Tibial nerve (tissue), 4 donors: ENCODE results near the gene GPHN. TPM values are rescaled to one million over a fixed set of nuclear protein-coding genes. Genes with fewer than 3 reads are reported as not detected.

Experiments used
- DNase-seq, 2 donors: peaks; one replicate each; pipeline ENCODE4 v3.0.0-alpha.2; 2019; ENCODE audit warnings: low spot score in 2 of 2
- H3K27ac ChIP-seq, 4 donors: fragments of 200-600 bp; sonication (generic) in 3 of 4; one replicate each; pipeline ENCODE4 v1.5.1; 2017 to 2019; ENCODE audit warnings: mild to moderate bottlenecking in 1 of 4
- H3K27me3 ChIP-seq, 2 donors: fragments of 200-600 bp; sonication (generic) in 1 of 2; one replicate each; pipeline versions ENCODE4 v1.5.1 to v1.6.0; 2017 to 2019
- H3K36me3 ChIP-seq, 3 donors: fragments of 200-600 bp; sonication (generic); one replicate each; pipeline ENCODE4 v1.5.1; 2018 to 2019
- H3K4me1 ChIP-seq, 4 donors: fragments of 200-600 bp; sonication (generic) in 3 of 4; one replicate each; pipeline ENCODE4 v1.5.1; 2017 to 2019
- H3K4me3 ChIP-seq, 4 donors: fragments of 200-600 bp; sonication (generic) in 3 of 4; one replicate each; pipeline ENCODE4 v1.5.1; 2017 to 2019; ENCODE audit warnings: mild to moderate bottlenecking in 1 of 4, moderate library complexity in 1 of 4
- H3K9me3 ChIP-seq, 4 donors: fragments of 200-600 bp; sonication (generic) in 3 of 4; one replicate each; pipeline ENCODE4 v1.5.1; 2017 to 2019
- EP300 ChIP-seq, 2 donors: sonication (generic); formaldehyde crosslinking; IDR thresholded peaks; one replicate each; pipeline ENCODE4 v1.6.1; 2017; ENCODE audit warnings: antibody characterized with exemption in 2 of 2, mild to moderate bottlenecking in 1 of 2
- POLR2A ChIP-seq, 2 donors: fragments of 450-650 bp; IDR thresholded peaks; one replicate each; pipeline ENCODE4 v1.6.1; 2017; ENCODE audit warnings: antibody characterized with exemption in 2 of 2, mild to moderate bottlenecking in 2 of 2, moderate library complexity in 2 of 2
- WGBS, 2 donors: methylation state at CpG; one replicate each; pipeline ENCODE4 v1.1.5; 2018; 5-methylcytosine and 5-hydroxymethylcytosine counted together
- total RNA-seq, 4 donors: library from RNA; depleted of rRNA; stranded (reverse); fragments of >200 nt; gene quantifications; one replicate each; pipeline ENCODE4 v1.1.0, GENCODE V29; 2016
- TF ChIP-seq, protein P1 (sequence below), 5 experiments: fragments of 200-600 bp in 3 of 5; fragments of 450-650 bp in 2 of 5; sonication (generic) in 3 of 5; IDR thresholded peaks; one replicate each; pipeline ENCODE4 v1.5.1; 2016 to 2019; ENCODE audit warnings: antibody characterized with exemption in 5 of 5, mild to moderate bottlenecking in 3 of 5, moderate library complexity in 2 of 5

The GPHN gene
- total RNA-seq, 4 donors from 2014 or later: 16.3 to 73.0 (median 36.8) TPM

DNA sequence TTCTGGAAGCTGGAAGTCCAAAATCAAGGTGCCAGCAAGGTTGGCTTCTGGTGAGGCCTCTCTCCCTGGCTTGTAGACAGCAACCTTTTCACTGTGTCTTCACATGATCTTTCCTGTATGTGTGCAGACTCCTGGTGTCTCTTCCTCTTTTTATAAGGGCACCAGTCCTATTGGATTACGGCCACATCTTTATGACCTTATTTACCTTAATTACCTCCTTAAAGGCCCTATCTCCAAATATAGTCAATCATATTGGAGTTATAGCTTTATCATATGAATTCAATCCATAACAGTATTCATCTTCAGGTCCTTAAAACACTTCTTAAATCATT lies 660.1 kb downstream of the GPHN start:
- 100% methylated on average over 1 of the region's 1 CpG for WGBS, 2 donors
- no peaks in the 10 kb centered on the region for H3K4me1 ChIP-seq
- peaks cover 0 to 6% (median 0%) of the 10 kb centered on the region in 4 donors for H3K9me3 ChIP-seq
- H3K27me3 ChIP-seq: no peaks in the 10 kb centered on the region
- H3K36me3 ChIP-seq: peaks cover 0 to 39% (median 0%) of the 10 kb centered on the region in 3 donors
- DNase-seq: no peak
- TF ChIP-seq, protein P1, sequence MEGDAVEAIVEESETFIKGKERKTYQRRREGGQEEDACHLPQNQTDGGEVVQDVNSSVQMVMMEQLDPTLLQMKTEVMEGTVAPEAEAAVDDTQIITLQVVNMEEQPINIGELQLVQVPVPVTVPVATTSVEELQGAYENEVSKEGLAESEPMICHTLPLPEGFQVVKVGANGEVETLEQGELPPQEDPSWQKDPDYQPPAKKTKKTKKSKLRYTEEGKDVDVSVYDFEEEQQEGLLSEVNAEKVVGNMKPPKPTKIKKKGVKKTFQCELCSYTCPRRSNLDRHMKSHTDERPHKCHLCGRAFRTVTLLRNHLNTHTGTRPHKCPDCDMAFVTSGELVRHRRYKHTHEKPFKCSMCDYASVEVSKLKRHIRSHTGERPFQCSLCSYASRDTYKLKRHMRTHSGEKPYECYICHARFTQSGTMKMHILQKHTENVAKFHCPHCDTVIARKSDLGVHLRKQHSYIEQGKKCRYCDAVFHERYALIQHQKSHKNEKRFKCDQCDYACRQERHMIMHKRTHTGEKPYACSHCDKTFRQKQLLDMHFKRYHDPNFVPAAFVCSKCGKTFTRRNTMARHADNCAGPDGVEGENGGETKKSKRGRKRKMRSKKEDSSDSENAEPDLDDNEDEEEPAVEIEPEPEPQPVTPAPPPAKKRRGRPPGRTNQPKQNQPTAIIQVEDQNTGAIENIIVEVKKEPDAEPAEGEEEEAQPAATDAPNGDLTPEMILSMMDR (IDR thresholded peaks at IDR 0.05): no peak
- TF ChIP-seq EP300 (IDR thresholded peaks at IDR 0.05) (no peak), POLR2A (IDR thresholded peaks at IDR 0.05) (no peak)
- H3K27ac ChIP-seq: no peak overlapping the region
- H3K4me3 ChIP-seq: no peak overlapping the region

DNA sequence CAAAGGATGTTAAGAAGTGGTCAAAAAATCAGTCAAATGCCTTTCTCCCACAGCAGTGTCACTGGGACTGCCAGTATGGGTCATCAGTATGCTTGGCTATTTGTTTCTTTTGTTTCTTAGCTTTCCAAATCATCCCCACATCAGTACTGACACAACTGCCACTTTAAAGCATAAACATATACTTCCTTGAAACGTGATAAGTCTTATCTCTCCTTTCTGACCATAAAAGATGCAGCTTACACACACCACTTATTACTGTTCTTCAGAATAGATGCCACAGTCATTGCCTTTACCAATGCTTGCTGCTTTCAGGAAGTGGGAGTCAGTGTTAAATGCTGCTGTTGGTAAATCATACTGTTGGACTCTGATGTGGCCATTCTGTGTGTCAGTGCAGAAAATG lies 662.7 kb downstream of the GPHN start:
- Histone ChIP-seq H3K36me3 (peaks cover 0 to 44% (median 0%) of the 10 kb centered on the region in 3 donors), H3K27me3 (no peaks in the 10 kb centered on the region), H3K4me3 (no peak overlapping the region), H3K9me3 (peaks cover 0 to 28% (median 6%) of the 10 kb centered on the region in 4 donors), H3K4me1 (no peaks in the 10 kb centered on the region), H3K27ac (no peak overlapping the region)
- no peak for DNase-seq
- 55 to 74% methylated on average over 1 of the region's 1 CpG for WGBS, 2 donors
- TF ChIP-seq, protein P1 (IDR thresholded peaks at IDR 0.05): no peak
- no peak for TF ChIP-seq POLR2A (IDR thresholded peaks at IDR 0.05)
- TF ChIP-seq EP300 (IDR thresholded peaks at IDR 0.05): no peak

DNA sequence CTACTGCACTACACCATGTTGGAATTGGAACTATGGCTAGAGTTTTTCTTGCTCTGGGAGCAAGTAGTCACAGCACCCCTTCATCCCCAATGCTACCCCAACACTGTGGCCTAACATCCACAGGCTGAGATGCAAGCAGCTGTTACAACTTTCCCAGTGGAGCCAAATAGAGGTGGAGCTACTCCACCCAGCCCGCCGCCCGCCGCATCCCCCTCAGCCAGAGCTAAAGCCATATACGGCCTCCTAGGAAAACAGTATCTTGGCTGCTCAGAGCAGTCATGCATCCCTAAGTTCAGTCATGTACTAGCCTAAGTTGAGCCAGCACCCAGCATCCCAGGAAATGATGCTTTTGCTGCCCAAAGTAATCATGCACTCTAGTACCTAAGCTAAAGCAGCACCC lies 664.1 kb downstream of the GPHN start:
- no peak for TF ChIP-seq POLR2A (IDR thresholded peaks at IDR 0.05)
- TF ChIP-seq, protein P1 (IDR thresholded peaks at IDR 0.05): no peak
- TF ChIP-seq EP300 (IDR thresholded peaks at IDR 0.05): no peak
- Histone ChIP-seq H3K27ac (no peak overlapping the region), H3K4me1 (no peaks in the 10 kb centered on the region), H3K36me3 (peaks cover 0 to 44% (median 0%) of the 10 kb centered on the region in 3 donors), H3K4me3 (no peak overlapping the region), H3K27me3 (no peaks in the 10 kb centered on the region), H3K9me3 (peaks cover 0 to 32% (median 6%) of the 10 kb centered on the region in 4 donors)
- no peak for DNase-seq
- WGBS, 2 donors: 97% methylated on average over 4 of the region's 5 CpGs; no CpG with 5 or more reads in 1 of the 2 donors

DNA sequence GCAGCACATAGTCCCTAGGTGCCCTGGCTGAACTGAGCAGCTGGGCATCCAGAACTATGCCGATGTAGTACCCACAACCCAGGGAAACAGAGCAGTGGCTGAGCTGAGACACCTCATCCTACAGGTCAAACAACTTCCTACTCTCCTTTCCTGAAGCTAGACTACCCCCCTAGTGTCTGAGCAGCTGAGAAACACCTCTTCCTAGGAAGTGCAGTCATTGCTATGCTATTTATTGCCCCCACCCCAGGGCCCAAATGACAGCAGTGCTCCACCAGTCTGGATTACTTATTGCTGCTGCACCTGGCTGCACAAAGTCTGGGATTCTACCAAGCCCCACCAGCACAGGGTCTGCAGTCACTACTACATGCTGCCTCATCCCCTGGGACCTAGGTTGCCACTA lies 664.6 kb downstream of the GPHN start:
- peaks cover 0 to 32% (median 6%) of the 10 kb centered on the region in 4 donors for H3K9me3 ChIP-seq
- no peak overlapping the region for H3K4me3 ChIP-seq
- no peaks in the 10 kb centered on the region for H3K27me3 ChIP-seq
- DNase-seq: no peak
- TF ChIP-seq, protein P1 (IDR thresholded peaks at IDR 0.05): no peak
- TF ChIP-seq EP300 (IDR thresholded peaks at IDR 0.05): no peak
- no peak for TF ChIP-seq POLR2A (IDR thresholded peaks at IDR 0.05)
- peaks cover 0 to 46% (median 0%) of the 10 kb centered on the region in 3 donors for H3K36me3 ChIP-seq
- no peaks in the 10 kb centered on the region for H3K4me1 ChIP-seq
- no peak overlapping the region for H3K27ac ChIP-seq
- WGBS, 2 donors: 100% methylated on average over 1 of the region's 1 CpG

DNA sequence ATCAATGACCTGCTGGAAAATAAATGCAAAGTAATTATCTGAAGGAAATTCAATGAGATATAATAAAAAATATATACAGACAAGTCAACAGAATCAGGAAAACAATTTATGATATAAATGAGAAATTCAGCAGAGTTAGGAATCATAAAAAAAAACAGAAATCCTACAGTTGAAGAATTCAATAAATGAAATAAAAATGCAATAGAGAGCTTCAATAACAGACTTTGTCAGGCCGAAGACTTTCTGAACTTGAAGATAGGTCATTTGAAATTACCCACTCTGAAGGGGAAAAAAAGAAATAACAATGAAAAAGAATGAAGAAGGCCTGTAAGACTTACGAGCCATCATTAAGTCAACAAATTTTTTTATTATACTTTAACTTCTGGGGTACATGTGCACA lies 665.8 kb downstream of the GPHN start:
- Histone ChIP-seq H3K27ac (no peak overlapping the region), H3K4me1 (no peaks in the 10 kb centered on the region), H3K27me3 (no peaks in the 10 kb centered on the region), H3K9me3 (peaks cover 0 to 44% (median 9%) of the 10 kb centered on the region in 4 donors), H3K4me3 (no peak overlapping the region), H3K36me3 (peaks cover 0 to 58% (median 0%) of the 10 kb centered on the region in 3 donors)
- 94 to 97% methylated on average over 2 of the region's 2 CpGs for WGBS, 2 donors
- DNase-seq: no peak
- TF ChIP-seq POLR2A (IDR thresholded peaks at IDR 0.05): no peak
- TF ChIP-seq, protein P1 (IDR thresholded peaks at IDR 0.05): no peak
- no peak for TF ChIP-seq EP300 (IDR thresholded peaks at IDR 0.05)
